HG02870 (cell line): ENCODE data around the gene FOXQ1.

Experiments used
- ATAC-seq: cut with Tn5 transposase; IDR thresholded peaks from one replicate; pipeline ENCODE4 v1.9.1; 2021; ENCODE audit warnings: mild to moderate bottlenecking, moderate library complexity; ENCODE audit not compliant: unreplicated experiment

Gene FOXQ1

GRCh38 chr6:1311400-1312202 is at the start of gene FOXQ1:
Gene FOXQ1 (plus strand): TSS chr6:1312098. CDS start chr6:1312705, 607 bp downstream.
- ATAC-seq = no peak

- no peak for ATAC-seq
Measured at GRCh38 chr6:1262704-1263038, 49.2 kb upstream of the FOXQ1 start.

GRCh38 chr6:1263039-1263849 is 48.7 kb upstream of the FOXQ1 start:
- no peak for ATAC-seq

- ATAC-seq = no peak
Measured at GRCh38 chr6:1263850-1264377, 48.0 kb upstream of the FOXQ1 start.

- no peak for ATAC-seq
Measured at GRCh38 chr6:1264619-1265445, 47.1 kb upstream of the FOXQ1 start.

- no peak for ATAC-seq
Measured at GRCh38 chr6:1266686-1267056, 45.2 kb upstream of the FOXQ1 start.

GRCh38 chr6:1267057-1267732 is 44.7 kb upstream of the FOXQ1 start:
- ATAC-seq = no peak

- ATAC-seq = no peak
Measured at GRCh38 chr6:1267790-1268762, 43.8 kb upstream of the FOXQ1 start.

- no peak for ATAC-seq
Measured at GRCh38 chr6:1271071-1271763, 40.7 kb upstream of the FOXQ1 start.

GRCh38 chr6:1278061-1278720 is 33.7 kb upstream of the FOXQ1 start:
- ATAC-seq = no peak

GRCh38 chr6:1279065-1279464 is 32.8 kb upstream of the FOXQ1 start:
- no peak for ATAC-seq

GRCh38 chr6:1280666-1281300 is 31.1 kb upstream of the FOXQ1 start:
- no peak for ATAC-seq

- no peak for ATAC-seq
Measured at GRCh38 chr6:1281746-1282145, 30.2 kb upstream of the FOXQ1 start.

- no peak for ATAC-seq
Measured at GRCh38 chr6:1283501-1283900, 28.4 kb upstream of the FOXQ1 start.

GRCh38 chr6:1285556-1285955 is 26.3 kb upstream of the FOXQ1 start:
- no peak for ATAC-seq

- ATAC-seq = no peak
Measured at GRCh38 chr6:1285956-1286355, 25.9 kb upstream of the FOXQ1 start.

- ATAC-seq = no peak
Measured at GRCh38 chr6:1287103-1287591, 24.8 kb upstream of the FOXQ1 start.

GRCh38 chr6:1290086-1290485 is 21.8 kb upstream of the FOXQ1 start:
- ATAC-seq = no peak
